Activated CD8-positive, alpha-beta T cell treated with anti-CD3 and anti-CD28 coated beads for 36 hours (primary cell): ENCODE results near the gene SLC6A11. TPM values are rescaled to one million over a fixed set of nuclear protein-coding genes. Genes with fewer than 3 reads are reported as not detected.

Experiments used
- ATAC-seq: fragments of 200-7000 bp; cut with Tn5 transposase; one replicate; pipeline ENCODE4 v1.10.0; 2021; ENCODE audit warnings: mild to moderate bottlenecking, moderate library complexity
- CTCF ChIA-PET: fragments of 350-600 bp; sonication (Branson Sonifier 250); formaldehyde crosslinking; loops from one replicate; lab custom pipeline; 2021; ENCODE audit warnings: antibody characterized with exemption; lab: Charles Lee
- POLR2A ChIA-PET: fragments of 350-600 bp; sonication (Branson Sonifier 250); formaldehyde crosslinking; loops from one replicate; lab custom pipeline; 2021; ENCODE audit warnings: antibody characterized with exemption; lab: Charles Lee
- DNase-seq: peaks from one replicate; pipeline ENCODE4 v3.0.0-alpha.2; 2020
- H3K27ac Mint-ChIP-seq: one replicate; pipeline ENCODE4 v1.8.0; 2021; ENCODE audit warnings: mild to moderate bottlenecking, mixed read lengths
- H3K27me3 Mint-ChIP-seq: one replicate; pipeline ENCODE4 v1.8.0; 2021; ENCODE audit warnings: mixed read lengths
- H3K36me3 Mint-ChIP-seq: one replicate; pipeline ENCODE4 v1.8.0; 2021; ENCODE audit warnings: low read depth, mixed read lengths
- H3K4me1 Mint-ChIP-seq: one replicate; pipeline ENCODE4 v1.8.0; 2021; ENCODE audit warnings: low read depth, mixed read lengths
- H3K4me3 Mint-ChIP-seq: one replicate; pipeline ENCODE4 v1.8.0; 2021; ENCODE audit warnings: mild to moderate bottlenecking, moderate library complexity, mixed read lengths
- H3K9me3 Mint-ChIP-seq: one replicate; pipeline ENCODE4 v1.8.0; 2021; ENCODE audit warnings: mixed read lengths
- intact Hi-C: fragments of 100-400 bp; cut with micrococcal nuclease; formaldehyde crosslinking; loops from one replicate; pipeline ENCODE4 v1.10.0; 2022
- total RNA-seq, 2 experiments: library from RNA; stranded (reverse); gene quantifications; one replicate each; pipeline ENCODE4 v1.2.3, GENCODE V29; 2021
- TF ChIP-seq, protein P1 (sequence below): fragments of 200-600 bp; IDR thresholded peaks from one replicate; pipeline ENCODE4 v1.8.0; 2022; ENCODE audit warnings: antibody characterized with exemption, mild to moderate bottlenecking

Gene SLC6A11
- not detected for total RNA-seq

- Mint-ChIP-seq H3K9me3 (no peaks in the 10 kb centered on the region), H3K4me3 (no peak within 1 kb of the TSS), H3K27ac (no peak within 1 kb of the TSS), H3K27me3 (peaks cover 23% of the 10 kb centered on the region), H3K36me3 (no peaks in the 10 kb centered on the region), H3K4me1 (peaks cover 3% of the 10 kb centered on the region)
- ChIA-PET CTCF (no interaction called here), POLR2A (no interaction called here)
- ATAC-seq (no peak), DNase-seq (no peak)
- intact Hi-C loops = no loop called here
- TF ChIP-seq, protein P1, sequence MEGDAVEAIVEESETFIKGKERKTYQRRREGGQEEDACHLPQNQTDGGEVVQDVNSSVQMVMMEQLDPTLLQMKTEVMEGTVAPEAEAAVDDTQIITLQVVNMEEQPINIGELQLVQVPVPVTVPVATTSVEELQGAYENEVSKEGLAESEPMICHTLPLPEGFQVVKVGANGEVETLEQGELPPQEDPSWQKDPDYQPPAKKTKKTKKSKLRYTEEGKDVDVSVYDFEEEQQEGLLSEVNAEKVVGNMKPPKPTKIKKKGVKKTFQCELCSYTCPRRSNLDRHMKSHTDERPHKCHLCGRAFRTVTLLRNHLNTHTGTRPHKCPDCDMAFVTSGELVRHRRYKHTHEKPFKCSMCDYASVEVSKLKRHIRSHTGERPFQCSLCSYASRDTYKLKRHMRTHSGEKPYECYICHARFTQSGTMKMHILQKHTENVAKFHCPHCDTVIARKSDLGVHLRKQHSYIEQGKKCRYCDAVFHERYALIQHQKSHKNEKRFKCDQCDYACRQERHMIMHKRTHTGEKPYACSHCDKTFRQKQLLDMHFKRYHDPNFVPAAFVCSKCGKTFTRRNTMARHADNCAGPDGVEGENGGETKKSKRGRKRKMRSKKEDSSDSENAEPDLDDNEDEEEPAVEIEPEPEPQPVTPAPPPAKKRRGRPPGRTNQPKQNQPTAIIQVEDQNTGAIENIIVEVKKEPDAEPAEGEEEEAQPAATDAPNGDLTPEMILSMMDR = no peak
These were observed at the start of gene SLC6A11 for GRCh38 chr3:10816019-10816862. Gene SLC6A11 (plus strand): TSS chr3:10816228. CDS start chr3:10816266, 38 bp downstream.

DNA sequence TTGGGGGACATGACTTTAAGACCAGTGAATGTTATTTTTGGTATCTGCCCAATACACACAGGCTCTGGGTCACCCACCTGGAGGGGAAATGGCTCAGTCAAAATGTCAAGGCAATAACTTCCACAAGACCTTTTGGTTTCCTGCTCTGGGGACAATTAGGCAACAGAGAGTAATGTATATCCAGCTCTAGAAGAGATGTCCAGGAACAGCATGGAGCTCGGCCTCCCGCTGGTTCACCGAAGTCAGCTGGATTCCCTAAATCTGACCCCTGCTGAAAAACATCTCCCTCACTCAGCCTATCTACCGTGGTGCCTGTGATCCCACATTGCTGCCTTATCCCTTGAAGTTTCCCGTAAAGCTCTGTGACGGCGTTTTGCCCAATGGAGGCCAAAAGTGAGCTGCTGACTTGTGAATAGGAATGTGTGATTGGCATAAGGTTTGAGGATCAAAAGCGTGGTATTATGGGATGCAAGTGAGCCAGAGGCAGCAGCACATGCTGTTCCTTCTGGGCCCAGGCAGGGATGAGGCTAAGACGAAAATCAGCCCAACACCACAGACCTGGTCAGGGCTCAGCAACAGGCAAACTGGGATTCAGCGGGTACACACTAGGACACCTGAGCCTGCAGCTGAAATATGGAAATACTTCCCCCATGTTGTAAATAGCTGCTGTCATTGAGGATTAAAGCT is 47.2 kb upstream of the SLC6A11 start:
- DNase-seq (no peak), ATAC-seq (no peak)
- H3K9me3 Mint-ChIP-seq = no peaks in the 10 kb centered on the region
- H3K27me3 Mint-ChIP-seq = peaks cover 12% of the 10 kb centered on the region
- no peaks in the 10 kb centered on the region for H3K4me1 Mint-ChIP-seq
- CTCF ChIA-PET = interaction anchor here (1.5 to 3.1 kb wide), 3 partner anchors 11 to 31 kb away, joined by 5 to 30 read pairs (median 6); no protein-coding TSS in a partner anchor
- H3K36me3 Mint-ChIP-seq = no peaks in the 10 kb centered on the region
- POLR2A ChIA-PET = no interaction called here
- intact Hi-C loops = no loop called here
- TF ChIP-seq, protein P1 = no peak
- H3K4me3 Mint-ChIP-seq = no peak overlapping the region
- H3K27ac Mint-ChIP-seq = no peak overlapping the region

GRCh38 chr3:10770547-10770946 is 45.5 kb upstream of the SLC6A11 start:
- ChIA-PET POLR2A (interaction anchor here (0.6 kb wide), 1 partner anchor 537 kb away, joined by 3 read pairs; no protein-coding TSS in a partner anchor), CTCF (interaction anchor here (3.1 kb wide), 1 partner anchor 12 kb away, joined by 30 read pairs; no protein-coding TSS in a partner anchor)
- TF ChIP-seq, protein P1 = no peak
- Mint-ChIP-seq H3K27me3 (peaks cover 10% of the 10 kb centered on the region), H3K9me3 (no peaks in the 10 kb centered on the region), H3K4me1 (no peaks in the 10 kb centered on the region), H3K4me3 (no peak overlapping the region), H3K36me3 (no peaks in the 10 kb centered on the region), H3K27ac (no peak overlapping the region)
- intact Hi-C loops = no loop called here
- no peak for DNase-seq
- no peak for ATAC-seq

DNA sequence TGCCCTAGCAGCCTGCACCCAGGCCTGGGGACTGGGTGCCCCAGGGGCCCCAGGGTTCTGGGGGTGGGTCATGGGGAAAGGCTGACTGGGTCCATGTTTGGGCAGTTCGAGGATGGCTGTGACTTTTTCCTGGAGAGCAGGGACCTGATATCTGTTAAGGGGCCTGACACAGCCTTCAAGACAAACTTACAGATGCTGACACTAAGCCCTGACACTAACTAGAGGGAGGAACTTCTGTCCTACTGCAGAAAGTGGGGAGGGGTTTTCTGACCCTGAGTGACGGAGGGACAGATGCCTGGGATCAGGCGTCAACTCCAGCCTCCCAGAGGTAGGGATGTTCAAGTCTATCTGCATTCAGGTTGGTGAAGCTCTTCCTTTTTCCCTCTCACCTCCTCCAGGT is 45.0 kb upstream of the SLC6A11 start:
- intact Hi-C loops = no loop called here
- Mint-ChIP-seq H3K36me3 (no peaks in the 10 kb centered on the region), H3K9me3 (no peaks in the 10 kb centered on the region), H3K4me3 (no peak overlapping the region), H3K27ac (no peak overlapping the region), H3K4me1 (no peaks in the 10 kb centered on the region), H3K27me3 (peaks cover 10% of the 10 kb centered on the region)
- ChIA-PET CTCF (interaction anchor here (0.9 kb wide), 1 partner anchor 11 kb away, joined by 3 read pairs; no protein-coding TSS in a partner anchor), POLR2A (no interaction called here)
- ATAC-seq = no peak
- TF ChIP-seq, protein P1 = no peak
- DNase-seq = no peak
